OCI-LY7 (cell line): ENCODE data around the gene CNDP1.

Experiments
- CTCF ChIP-seq: fragments of 200-600 bp; sonication (generic); conservative IDR thresholded peaks from 2 replicates; pipeline ENCODE4 v1.5.1; 2014; ENCODE audit warnings: mild to moderate bottlenecking, antibody characterized with exemption, low read length, moderate library complexity, mixed read lengths
- EZH2phosphoT487 ChIP-seq: fragments of 200-600 bp; sonication (generic); IDR thresholded peaks from 2 replicates; pipeline ENCODE4 v1.6.1; 2018; ENCODE audit warnings: low read depth, borderline replicate concordance, mild to moderate bottlenecking, mixed run types, antibody characterized with exemption, low read length, moderate library complexity, mixed read lengths

- no peak for TF ChIP-seq EZH2phosphoT487
- TF ChIP-seq CTCF, result no peak
Observed at GRCh38 chr18:74497324-74497676, 37.0 kb upstream of the CNDP1 start.
